ENCODE data around the gene KIF23. TPM values are rescaled to one million over a fixed set of nuclear protein-coding genes. Genes with fewer than 3 reads are reported as not detected.
A peak's percentile ranks its signal among the peaks of the same experiment; 100 is the strongest.

KIF23 gene
- total RNA-seq, 4 donors from 2014 or later: 4.5 to 13.2 (median 8.9) TPM

DNA sequence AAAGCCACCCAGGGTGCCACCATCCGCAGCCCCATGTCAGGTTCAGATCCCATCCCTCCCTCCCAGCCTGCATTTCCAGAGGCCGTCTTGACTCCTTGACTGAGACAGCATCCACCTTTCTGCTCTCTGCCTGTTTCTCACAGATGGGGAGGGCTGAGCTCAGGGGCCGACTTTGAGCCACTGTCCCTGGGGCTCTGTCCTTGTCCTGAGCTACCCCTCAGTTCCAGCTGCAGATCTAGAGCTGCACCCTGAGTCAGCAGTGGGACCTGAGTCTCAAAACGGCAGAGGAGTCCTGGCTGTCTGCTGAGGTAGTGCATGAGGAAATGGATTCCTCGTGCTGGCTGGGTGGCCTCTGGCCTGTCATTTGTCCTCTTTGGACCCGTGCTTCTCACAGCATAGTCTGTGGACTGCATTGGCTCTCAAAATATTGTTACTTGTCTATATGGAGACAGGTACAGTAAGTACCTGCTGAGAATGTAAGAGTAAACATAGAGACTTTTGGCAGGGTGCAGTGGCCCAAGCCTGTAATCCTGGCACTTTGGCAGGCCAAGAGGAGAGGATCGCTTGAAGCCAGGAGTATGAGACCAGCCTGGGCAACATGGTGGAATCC, 60.8 kb downstream of the KIF23 start:
- TF ChIP-seq POLR2A (IDR thresholded peaks at IDR 0.05) (no peak), EP300 (IDR thresholded peaks at IDR 0.05) (no peak)
- TF ChIP-seq, protein P1, sequence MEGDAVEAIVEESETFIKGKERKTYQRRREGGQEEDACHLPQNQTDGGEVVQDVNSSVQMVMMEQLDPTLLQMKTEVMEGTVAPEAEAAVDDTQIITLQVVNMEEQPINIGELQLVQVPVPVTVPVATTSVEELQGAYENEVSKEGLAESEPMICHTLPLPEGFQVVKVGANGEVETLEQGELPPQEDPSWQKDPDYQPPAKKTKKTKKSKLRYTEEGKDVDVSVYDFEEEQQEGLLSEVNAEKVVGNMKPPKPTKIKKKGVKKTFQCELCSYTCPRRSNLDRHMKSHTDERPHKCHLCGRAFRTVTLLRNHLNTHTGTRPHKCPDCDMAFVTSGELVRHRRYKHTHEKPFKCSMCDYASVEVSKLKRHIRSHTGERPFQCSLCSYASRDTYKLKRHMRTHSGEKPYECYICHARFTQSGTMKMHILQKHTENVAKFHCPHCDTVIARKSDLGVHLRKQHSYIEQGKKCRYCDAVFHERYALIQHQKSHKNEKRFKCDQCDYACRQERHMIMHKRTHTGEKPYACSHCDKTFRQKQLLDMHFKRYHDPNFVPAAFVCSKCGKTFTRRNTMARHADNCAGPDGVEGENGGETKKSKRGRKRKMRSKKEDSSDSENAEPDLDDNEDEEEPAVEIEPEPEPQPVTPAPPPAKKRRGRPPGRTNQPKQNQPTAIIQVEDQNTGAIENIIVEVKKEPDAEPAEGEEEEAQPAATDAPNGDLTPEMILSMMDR (IDR thresholded peaks at IDR 0.05): no peak
- Histone ChIP-seq H3K9me3 (peaks cover 0 to 4% (median 0%) of the 10 kb centered on the region in 4 donors), H3K4me1 (peaks cover 0 to 11% (median 2%) of the 10 kb centered on the region in 4 donors), H3K36me3 (no peaks in the 10 kb centered on the region), H3K27me3 (no peaks in the 10 kb centered on the region), H3K4me3 (no peak overlapping the region), H3K27ac (no peak overlapping the region)
- DNase-seq (ENCODE audit: low spot score in 2 of 2): no peak
- 76 to 85% methylated on average over 7 of the region's 7 CpGs for WGBS, 2 donors

DNA sequence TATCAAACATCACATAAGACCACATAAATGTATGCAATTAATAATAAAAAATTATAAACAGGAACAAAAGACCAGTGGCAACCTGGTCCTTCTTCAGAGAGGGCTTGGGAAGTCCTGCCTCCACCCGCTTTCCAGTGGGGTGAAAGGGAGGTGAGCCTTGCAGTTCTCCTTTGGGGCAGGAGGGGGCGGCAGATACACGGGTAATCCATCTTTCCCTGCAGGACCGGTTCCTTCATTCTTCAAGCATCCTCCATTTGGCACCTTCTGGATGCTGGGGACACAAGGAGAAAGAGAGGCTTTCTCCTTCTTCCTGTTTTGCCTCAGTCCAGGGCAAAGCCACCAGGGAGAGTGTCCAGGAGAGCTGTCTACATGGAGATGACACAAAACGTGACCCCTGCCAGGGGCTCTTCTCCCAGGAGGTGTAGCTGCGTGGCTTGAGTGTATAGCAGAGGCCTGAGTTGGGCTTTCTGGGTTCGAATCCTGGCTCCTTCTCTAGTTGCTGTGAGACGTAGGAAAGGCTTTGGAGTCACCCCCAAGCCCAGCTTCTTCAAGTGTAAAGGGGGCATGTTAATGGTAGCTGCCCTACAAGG, 61.7 kb downstream of the KIF23 start:
- H3K36me3 ChIP-seq: no peaks in the 10 kb centered on the region
- H3K27ac ChIP-seq: no peak overlapping the region
- peak; percentile 72 to 92 for DNase-seq (ENCODE audit: low spot score in 2 of 2)
- no peak for TF ChIP-seq EP300 (IDR thresholded peaks at IDR 0.05)
- no peak for TF ChIP-seq POLR2A (IDR thresholded peaks at IDR 0.05)
- TF ChIP-seq, protein P1 (IDR thresholded peaks at IDR 0.05): peak; percentile 90 to 98 (median 93)
- 32 to 36% methylated on average over 8 of the region's 8 CpGs for WGBS, 2 donors
- H3K9me3 ChIP-seq: peaks cover 0 to 7% (median 0%) of the 10 kb centered on the region in 4 donors
- H3K27me3 ChIP-seq: no peaks in the 10 kb centered on the region
- no peak overlapping the region for H3K4me3 ChIP-seq
- peaks cover 0 to 11% (median 2%) of the 10 kb centered on the region in 4 donors for H3K4me1 ChIP-seq

DNA sequence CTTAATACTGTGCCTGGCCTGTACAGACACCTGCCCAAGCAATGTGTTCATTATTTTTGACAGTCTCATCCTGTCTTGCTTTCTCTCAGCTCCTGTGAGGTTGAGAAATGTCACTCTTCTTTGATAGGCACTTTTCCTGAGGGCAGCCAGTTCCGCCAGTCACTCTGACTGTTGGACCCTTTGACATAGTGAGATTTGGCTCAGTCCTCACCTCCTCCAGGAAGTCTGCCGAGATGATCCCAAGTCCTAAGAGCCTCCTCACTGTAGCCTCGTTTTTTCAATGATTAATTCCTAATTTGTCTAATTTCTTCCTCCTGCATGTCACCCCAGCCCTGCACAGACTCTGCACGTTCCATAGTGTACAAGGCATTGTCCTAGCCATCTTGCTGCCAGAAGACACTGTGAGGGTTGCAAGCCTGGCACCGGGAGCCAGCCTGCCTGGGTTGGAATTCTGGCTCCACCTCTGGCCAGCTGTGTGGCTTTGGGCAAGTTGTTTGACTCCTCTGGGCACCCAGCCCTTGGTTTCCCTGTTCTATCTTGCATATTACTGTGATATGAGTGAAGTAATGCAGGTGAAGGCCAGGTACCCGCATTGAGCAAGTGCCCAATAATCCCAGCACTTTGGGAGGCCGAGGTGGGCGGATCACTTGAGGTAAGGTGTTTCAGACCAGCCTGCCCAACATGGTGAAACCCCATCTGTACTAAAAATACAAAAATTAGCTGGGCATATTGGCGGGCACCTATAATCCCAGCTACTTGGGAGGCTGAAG, 62.7 kb downstream of the KIF23 start:
- Histone ChIP-seq H3K4me3 (no peak overlapping the region), H3K36me3 (no peaks in the 10 kb centered on the region), H3K9me3 (peaks cover 0 to 7% (median 0%) of the 10 kb centered on the region in 4 donors), H3K27me3 (no peaks in the 10 kb centered on the region), H3K27ac (no peak overlapping the region), H3K4me1 (peaks cover 0 to 20% (median 2%) of the 10 kb centered on the region in 4 donors)
- 84 to 88% methylated on average over 9 of the region's 9 CpGs for WGBS, 2 donors
- DNase-seq (ENCODE audit: low spot score in 2 of 2): no peak
- TF ChIP-seq EP300 (IDR thresholded peaks at IDR 0.05): no peak
- TF ChIP-seq, protein P1 (IDR thresholded peaks at IDR 0.05): no peak
- no peak for TF ChIP-seq POLR2A (IDR thresholded peaks at IDR 0.05)

DNA sequence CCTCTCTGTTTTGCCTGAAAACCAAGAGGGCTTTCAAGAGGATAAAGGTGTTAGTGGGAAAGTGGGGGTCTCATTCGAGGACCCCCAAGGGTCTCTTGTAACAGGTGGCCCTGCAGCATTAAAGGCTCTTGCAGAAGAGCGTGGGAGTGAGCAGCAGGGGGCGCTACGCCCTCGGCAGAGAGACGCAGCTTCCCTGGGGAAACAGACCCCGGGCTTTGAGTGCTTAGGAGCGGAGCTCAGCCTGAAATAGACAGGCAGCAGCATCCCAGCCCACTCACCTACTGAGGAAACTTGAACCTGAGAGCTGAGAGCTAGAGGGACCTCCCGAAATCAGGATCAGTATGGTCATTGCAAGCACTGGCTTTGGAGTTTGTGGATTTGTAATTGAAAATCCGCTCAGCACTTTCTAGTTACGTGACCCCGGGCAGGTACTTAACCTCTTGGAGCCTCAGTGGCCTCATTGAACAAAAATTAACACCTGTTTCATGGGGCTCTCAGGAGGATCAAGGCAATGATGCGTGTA, 64.2 kb downstream of the KIF23 start:
- no peak for TF ChIP-seq EP300 (IDR thresholded peaks at IDR 0.05)
- TF ChIP-seq, protein P1 (IDR thresholded peaks at IDR 0.05): peak; percentile 82 to 91 (median 84)
- 30 to 32% methylated on average over 13 of the region's 13 CpGs for WGBS, 2 donors

More for the DNA sequence above, 64.2 kb downstream of the KIF23 start:
- Histone ChIP-seq H3K4me3 (no peak overlapping the region), H3K36me3 (no peaks in the 10 kb centered on the region), H3K27ac (peak overlapping the region in 1 of 4 donors; percentile 1), H3K4me1 (peaks cover 0 to 20% (median 2%) of the 10 kb centered on the region in 4 donors), H3K9me3 (peaks cover 0 to 7% (median 0%) of the 10 kb centered on the region in 4 donors), H3K27me3 (no peaks in the 10 kb centered on the region)
- no peak for DNase-seq (ENCODE audit: low spot score in 2 of 2)
